HEK293 (cell line): ENCODE measurements around the gene GLCE.

Experiments
- CTCF ChIA-PET: fragments of 350-600 bp; formaldehyde crosslinking; extraction: SDS; loops from one replicate; lab custom pipeline; 2021; ENCODE audit warnings: antibody characterized with exemption; lab: Yijun Ruan, JAX
- POLR2A ChIA-PET: fragments of 300-600 bp; formaldehyde crosslinking; extraction: SDS; loops from one replicate; lab custom pipeline; 2020; ENCODE audit warnings: antibody characterized with exemption, inconsistent platforms; lab: Yijun Ruan, JAX
- H3K27ac ChIP-seq: fragments of 200-500 bp; sonication (Bioruptor generic); 2 replicates; pipeline ENCODE4 v1.5.1; 2014; ENCODE audit warnings: low read depth, low read length, control low read depth, inconsistent platforms; ENCODE audit errors: extremely low read depth
- H3K36me3 ChIP-seq, 2 experiments: fragments of 200-500 bp in 1 of 2; sonication (Bioruptor generic) in 1 of 2; 1 replicate in 1 of 2; 2 replicates in 1 of 2; pipeline ENCODE4 v1.5.1; 2014 to 2017; ENCODE audit warnings: inconsistent platforms in 2 of 2, low read length in 2 of 2; ENCODE audit not compliant: control insufficient read depth in 2 of 2, insufficient read depth in 1 of 2
- H3K4me1 ChIP-seq: fragments of 200-500 bp; sonication (Bioruptor generic); 2 replicates; pipeline ENCODE4 v1.5.1; 2014; ENCODE audit warnings: mild to moderate bottlenecking, low read length, inconsistent platforms; ENCODE audit not compliant: control insufficient read depth, insufficient read depth
- H3K4me3 ChIP-seq: 2 replicates; pipeline ENCODE4 v1.5.1; 2011; ENCODE audit warnings: low read depth, mild to moderate bottlenecking, control low read depth, low read length, moderate library complexity
- H3K9me3 ChIP-seq: fragments of 200-500 bp; sonication (Bioruptor generic); 2 replicates; pipeline ENCODE4 v1.5.1; 2014; ENCODE audit warnings: low read depth, low read length, inconsistent platforms; ENCODE audit not compliant: control insufficient read depth, insufficient read depth
- KLF10 ChIP-seq: fragments of 450-650 bp; IDR thresholded peaks from 2 replicates; pipeline ENCODE4 v1.5.1; 2018; ENCODE audit warnings: missing biosample characterization, mild to moderate bottlenecking, missing genetic modification characterization
- KLF8 ChIP-seq: fragments of 450-650 bp; formaldehyde crosslinking; IDR thresholded peaks from 2 replicates; pipeline ENCODE4 v1.5.1; 2016; ENCODE audit warnings: missing biosample characterization, missing genetic modification characterization
- ZNF121 ChIP-seq: fragments of 450-650 bp; formaldehyde crosslinking; IDR thresholded peaks from 2 replicates; pipeline ENCODE4 v1.5.1; 2016; ENCODE audit warnings: missing biosample characterization, missing genetic modification characterization
- ZNF157 ChIP-seq: fragments of 450-650 bp; formaldehyde crosslinking; IDR thresholded peaks from 2 replicates; pipeline ENCODE4 v1.5.1; 2016; ENCODE audit warnings: missing biosample characterization, missing genetic modification characterization
- ZNF211 ChIP-seq: fragments of 450-650 bp; formaldehyde crosslinking; IDR thresholded peaks from 2 replicates; pipeline ENCODE4 v1.5.1; 2016; ENCODE audit warnings: low read depth, missing biosample characterization, missing genetic modification characterization
- ZNF302 ChIP-seq: fragments of 450-650 bp; formaldehyde crosslinking; IDR thresholded peaks from 2 replicates; pipeline ENCODE4 v1.5.1; 2016; ENCODE audit warnings: missing biosample characterization, missing genetic modification characterization, low read depth
- ZNF311 ChIP-seq: fragments of 450-650 bp; formaldehyde crosslinking; IDR thresholded peaks from 2 replicates; pipeline ENCODE4 v1.5.1; 2017; ENCODE audit warnings: missing biosample characterization, missing genetic modification characterization, borderline replicate concordance
- ZNF335 ChIP-seq: fragments of 450-650 bp; formaldehyde crosslinking; conservative IDR thresholded peaks from 2 replicates; pipeline ENCODE4 v1.5.1; 2016; ENCODE audit warnings: missing biosample characterization, missing genetic modification characterization
- ZNF341 ChIP-seq: fragments of 450-650 bp; formaldehyde crosslinking; IDR thresholded peaks from 2 replicates; pipeline ENCODE4; 2016; ENCODE audit warnings: low read depth, missing biosample characterization, missing genetic modification characterization
- ZNF473 ChIP-seq: fragments of 450-650 bp; formaldehyde crosslinking; IDR thresholded peaks from 2 replicates; pipeline ENCODE4 v1.5.1; 2017; ENCODE audit warnings: missing biosample characterization, missing genetic modification characterization
- ZNF510 ChIP-seq: fragments of 450-650 bp; formaldehyde crosslinking; IDR thresholded peaks from 2 replicates; pipeline ENCODE4 v1.5.1; 2018; ENCODE audit warnings: mild to moderate bottlenecking, missing genetic modification characterization, missing biosample characterization; ENCODE audit not compliant: insufficient replicate concordance
- ZNF544 ChIP-seq: fragments of 450-650 bp; formaldehyde crosslinking; IDR thresholded peaks from 2 replicates; pipeline ENCODE4 v1.5.0; 2017; ENCODE audit warnings: missing biosample characterization, missing genetic modification characterization
- ZNF600 ChIP-seq: fragments of 450-650 bp; formaldehyde crosslinking; IDR thresholded peaks from 2 replicates; pipeline ENCODE4 v1.5.1; 2016; ENCODE audit warnings: missing biosample characterization, missing genetic modification characterization
- ZNF701 ChIP-seq: fragments of 450-650 bp; formaldehyde crosslinking; IDR thresholded peaks from 2 replicates; pipeline ENCODE4 v1.5.1; 2016; ENCODE audit warnings: missing biosample characterization, missing genetic modification characterization
- TF ChIP-seq, protein P1 (sequence below): fragments of 450-650 bp; formaldehyde crosslinking; IDR thresholded peaks from 2 replicates; pipeline ENCODE4 v1.5.1; 2016; ENCODE audit warnings: missing biosample characterization, missing genetic modification characterization
- TF ChIP-seq, protein P2 (sequence below): fragments of 450-650 bp; formaldehyde crosslinking; IDR thresholded peaks from 2 replicates; pipeline ENCODE4 v1.5.1; 2016; ENCODE audit warnings: missing biosample characterization, missing genetic modification characterization
- TF ChIP-seq, protein P3 (sequence below): fragments of 450-650 bp; formaldehyde crosslinking; IDR thresholded peaks from 2 replicates; pipeline ENCODE4 v1.5.1; 2017; ENCODE audit warnings: missing biosample characterization, missing genetic modification characterization
- TF ChIP-seq, protein P4 (sequence below): fragments of 450-650 bp; formaldehyde crosslinking; IDR thresholded peaks from 2 replicates; pipeline ENCODE4 v1.5.0; 2017; ENCODE audit warnings: missing biosample characterization, missing genetic modification characterization, borderline replicate concordance
- TF ChIP-seq, protein P5 (sequence below): fragments of 450-650 bp; formaldehyde crosslinking; IDR thresholded peaks from 2 replicates; pipeline ENCODE4 v1.5.1; 2016; ENCODE audit warnings: missing biosample characterization, missing genetic modification characterization
- TF ChIP-seq, protein P6 (sequence below): fragments of 450-650 bp; formaldehyde crosslinking; IDR thresholded peaks from 2 replicates; pipeline ENCODE4 v1.5.1; 2016; ENCODE audit warnings: missing biosample characterization, missing genetic modification characterization
- TF ChIP-seq, protein P7 (sequence below): fragments of 450-650 bp; formaldehyde crosslinking; IDR thresholded peaks from 2 replicates; pipeline ENCODE4 v1.5.1; 2016; ENCODE audit warnings: missing biosample characterization, missing genetic modification characterization

GLCE gene

DNA sequence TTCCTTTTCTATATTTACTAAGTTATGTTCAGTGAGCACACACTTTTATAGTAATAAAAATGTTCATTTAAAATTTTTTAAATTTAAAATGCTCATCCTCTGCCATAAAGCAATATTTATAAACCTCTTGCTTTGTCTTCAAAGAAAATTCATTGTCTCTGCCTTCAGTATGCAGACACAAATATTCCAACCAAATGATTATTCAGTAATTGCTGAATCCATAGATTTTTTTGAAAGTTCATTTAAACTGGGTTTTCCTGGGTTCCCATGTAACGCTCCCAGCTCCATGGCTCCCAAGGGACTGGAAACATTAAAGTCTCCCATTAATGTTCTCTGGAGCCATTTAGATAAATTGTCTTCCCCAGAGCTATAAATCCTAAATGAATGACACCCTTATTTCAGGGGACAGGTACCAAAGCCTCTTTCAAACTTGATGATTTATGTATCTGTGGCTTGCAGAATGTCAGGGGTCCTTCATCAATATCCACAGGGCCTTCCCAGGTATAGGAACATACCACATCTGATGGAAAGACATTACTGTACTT, 15.2 kb upstream of the GLCE start:
- H3K4me1 ChIP-seq, result peaks cover 43% of the 10 kb centered on the region
- peak overlapping the region; percentile 70 for H3K27ac ChIP-seq
- ChIA-PET POLR2A (interaction anchor here (0.6 to 1.7 kb wide), 3 partner anchors 8 to 67 kb away, joined by 4 to 20 read pairs (median 4); partner anchors contain the start of gene GLCE), CTCF (interaction anchor here (0.5 to 1.7 kb wide), 5 partner anchors 9 to 254 kb away, joined by 3 to 7 read pairs (median 5); no protein-coding TSS in a partner anchor)
- H3K4me3 ChIP-seq, result no peak overlapping the region
- H3K36me3 ChIP-seq, result no peaks in the 10 kb centered on the region
- H3K9me3 ChIP-seq, result no peaks in the 10 kb centered on the region
- TF ChIP-seq, protein P1, sequence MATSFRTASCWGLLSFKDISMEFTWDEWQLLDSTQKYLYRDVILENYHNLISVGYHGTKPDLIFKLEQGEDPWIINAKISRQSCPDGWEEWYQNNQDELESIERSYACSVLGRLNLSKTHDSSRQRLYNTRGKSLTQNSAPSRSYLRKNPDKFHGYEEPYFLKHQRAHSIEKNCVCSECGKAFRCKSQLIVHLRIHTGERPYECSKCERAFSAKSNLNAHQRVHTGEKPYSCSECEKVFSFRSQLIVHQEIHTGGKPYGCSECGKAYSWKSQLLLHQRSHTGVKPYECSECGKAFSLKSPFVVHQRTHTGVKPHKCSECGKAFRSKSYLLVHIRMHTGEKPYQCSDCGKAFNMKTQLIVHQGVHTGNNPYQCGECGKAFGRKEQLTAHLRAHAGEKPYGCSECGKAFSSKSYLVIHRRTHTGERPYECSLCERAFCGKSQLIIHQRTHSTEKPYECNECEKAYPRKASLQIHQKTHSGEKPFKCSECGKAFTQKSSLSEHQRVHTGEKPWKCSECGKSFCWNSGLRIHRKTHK, result no peak
- TF ChIP-seq ZNF510 (tag by site-specific recombination) (no peak), ZNF211 (tag by site-specific recombination) (no peak), ZNF544 (tag by site-specific recombination) (no peak), ZNF157 (tag by site-specific recombination) (no peak), ZNF701 (tag by site-specific recombination) (no peak), ZNF302 (no peak), ZNF600 (tag by site-specific recombination) (no peak), ZNF121 (tag by site-specific recombination) (no peak), ZNF473 (no peak), ZNF311 (tag by site-specific recombination) (no peak), KLF10 (tag by site-specific recombination) (peak; percentile 29; the same call in 1 of the 2 replicates), ZNF341 (tag by site-specific recombination) (peak; percentile 6; the same call in 1 of the 2 replicates), KLF8 (tag by site-specific recombination) (no peak), ZNF335 (tag by site-specific recombination) (0 out of 2 replicates have a peak, but pooled peaks have one; percentile 40)
- TF ChIP-seq, protein P2, sequence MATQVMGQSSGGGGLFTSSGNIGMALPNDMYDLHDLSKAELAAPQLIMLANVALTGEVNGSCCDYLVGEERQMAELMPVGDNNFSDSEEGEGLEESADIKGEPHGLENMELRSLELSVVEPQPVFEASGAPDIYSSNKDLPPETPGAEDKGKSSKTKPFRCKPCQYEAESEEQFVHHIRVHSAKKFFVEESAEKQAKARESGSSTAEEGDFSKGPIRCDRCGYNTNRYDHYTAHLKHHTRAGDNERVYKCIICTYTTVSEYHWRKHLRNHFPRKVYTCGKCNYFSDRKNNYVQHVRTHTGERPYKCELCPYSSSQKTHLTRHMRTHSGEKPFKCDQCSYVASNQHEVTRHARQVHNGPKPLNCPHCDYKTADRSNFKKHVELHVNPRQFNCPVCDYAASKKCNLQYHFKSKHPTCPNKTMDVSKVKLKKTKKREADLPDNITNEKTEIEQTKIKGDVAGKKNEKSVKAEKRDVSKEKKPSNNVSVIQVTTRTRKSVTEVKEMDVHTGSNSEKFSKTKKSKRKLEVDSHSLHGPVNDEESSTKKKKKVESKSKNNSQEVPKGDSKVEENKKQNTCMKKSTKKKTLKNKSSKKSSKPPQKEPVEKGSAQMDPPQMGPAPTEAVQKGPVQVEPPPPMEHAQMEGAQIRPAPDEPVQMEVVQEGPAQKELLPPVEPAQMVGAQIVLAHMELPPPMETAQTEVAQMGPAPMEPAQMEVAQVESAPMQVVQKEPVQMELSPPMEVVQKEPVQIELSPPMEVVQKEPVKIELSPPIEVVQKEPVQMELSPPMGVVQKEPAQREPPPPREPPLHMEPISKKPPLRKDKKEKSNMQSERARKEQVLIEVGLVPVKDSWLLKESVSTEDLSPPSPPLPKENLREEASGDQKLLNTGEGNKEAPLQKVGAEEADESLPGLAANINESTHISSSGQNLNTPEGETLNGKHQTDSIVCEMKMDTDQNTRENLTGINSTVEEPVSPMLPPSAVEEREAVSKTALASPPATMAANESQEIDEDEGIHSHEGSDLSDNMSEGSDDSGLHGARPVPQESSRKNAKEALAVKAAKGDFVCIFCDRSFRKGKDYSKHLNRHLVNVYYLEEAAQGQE (tag by site-specific recombination), result no peak
- TF ChIP-seq, protein P3, sequence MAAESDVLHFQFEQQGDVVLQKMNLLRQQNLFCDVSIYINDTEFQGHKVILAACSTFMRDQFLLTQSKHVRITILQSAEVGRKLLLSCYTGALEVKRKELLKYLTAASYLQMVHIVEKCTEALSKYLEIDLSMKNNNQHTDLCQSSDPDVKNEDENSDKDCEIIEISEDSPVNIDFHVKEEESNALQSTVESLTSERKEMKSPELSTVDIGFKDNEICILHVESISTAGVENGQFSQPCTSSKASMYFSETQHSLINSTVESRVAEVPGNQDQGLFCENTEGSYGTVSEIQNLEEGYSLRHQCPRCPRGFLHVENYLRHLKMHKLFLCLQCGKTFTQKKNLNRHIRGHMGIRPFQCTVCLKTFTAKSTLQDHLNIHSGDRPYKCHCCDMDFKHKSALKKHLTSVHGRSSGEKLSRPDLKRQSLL (tag by site-specific recombination), result no peak
- TF ChIP-seq, protein P4, sequence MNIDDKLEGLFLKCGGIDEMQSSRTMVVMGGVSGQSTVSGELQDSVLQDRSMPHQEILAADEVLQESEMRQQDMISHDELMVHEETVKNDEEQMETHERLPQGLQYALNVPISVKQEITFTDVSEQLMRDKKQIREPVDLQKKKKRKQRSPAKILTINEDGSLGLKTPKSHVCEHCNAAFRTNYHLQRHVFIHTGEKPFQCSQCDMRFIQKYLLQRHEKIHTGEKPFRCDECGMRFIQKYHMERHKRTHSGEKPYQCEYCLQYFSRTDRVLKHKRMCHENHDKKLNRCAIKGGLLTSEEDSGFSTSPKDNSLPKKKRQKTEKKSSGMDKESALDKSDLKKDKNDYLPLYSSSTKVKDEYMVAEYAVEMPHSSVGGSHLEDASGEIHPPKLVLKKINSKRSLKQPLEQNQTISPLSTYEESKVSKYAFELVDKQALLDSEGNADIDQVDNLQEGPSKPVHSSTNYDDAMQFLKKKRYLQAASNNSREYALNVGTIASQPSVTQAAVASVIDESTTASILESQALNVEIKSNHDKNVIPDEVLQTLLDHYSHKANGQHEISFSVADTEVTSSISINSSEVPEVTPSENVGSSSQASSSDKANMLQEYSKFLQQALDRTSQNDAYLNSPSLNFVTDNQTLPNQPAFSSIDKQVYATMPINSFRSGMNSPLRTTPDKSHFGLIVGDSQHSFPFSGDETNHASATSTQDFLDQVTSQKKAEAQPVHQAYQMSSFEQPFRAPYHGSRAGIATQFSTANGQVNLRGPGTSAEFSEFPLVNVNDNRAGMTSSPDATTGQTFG, result no peak
- TF ChIP-seq, protein P5, sequence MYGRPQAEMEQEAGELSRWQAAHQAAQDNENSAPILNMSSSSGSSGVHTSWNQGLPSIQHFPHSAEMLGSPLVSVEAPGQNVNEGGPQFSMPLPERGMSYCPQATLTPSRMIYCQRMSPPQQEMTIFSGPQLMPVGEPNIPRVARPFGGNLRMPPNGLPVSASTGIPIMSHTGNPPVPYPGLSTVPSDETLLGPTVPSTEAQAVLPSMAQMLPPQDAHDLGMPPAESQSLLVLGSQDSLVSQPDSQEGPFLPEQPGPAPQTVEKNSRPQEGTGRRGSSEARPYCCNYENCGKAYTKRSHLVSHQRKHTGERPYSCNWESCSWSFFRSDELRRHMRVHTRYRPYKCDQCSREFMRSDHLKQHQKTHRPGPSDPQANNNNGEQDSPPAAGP, result peak; percentile 11; the same call in 1 of the 2 replicates
- TF ChIP-seq, protein P6, sequence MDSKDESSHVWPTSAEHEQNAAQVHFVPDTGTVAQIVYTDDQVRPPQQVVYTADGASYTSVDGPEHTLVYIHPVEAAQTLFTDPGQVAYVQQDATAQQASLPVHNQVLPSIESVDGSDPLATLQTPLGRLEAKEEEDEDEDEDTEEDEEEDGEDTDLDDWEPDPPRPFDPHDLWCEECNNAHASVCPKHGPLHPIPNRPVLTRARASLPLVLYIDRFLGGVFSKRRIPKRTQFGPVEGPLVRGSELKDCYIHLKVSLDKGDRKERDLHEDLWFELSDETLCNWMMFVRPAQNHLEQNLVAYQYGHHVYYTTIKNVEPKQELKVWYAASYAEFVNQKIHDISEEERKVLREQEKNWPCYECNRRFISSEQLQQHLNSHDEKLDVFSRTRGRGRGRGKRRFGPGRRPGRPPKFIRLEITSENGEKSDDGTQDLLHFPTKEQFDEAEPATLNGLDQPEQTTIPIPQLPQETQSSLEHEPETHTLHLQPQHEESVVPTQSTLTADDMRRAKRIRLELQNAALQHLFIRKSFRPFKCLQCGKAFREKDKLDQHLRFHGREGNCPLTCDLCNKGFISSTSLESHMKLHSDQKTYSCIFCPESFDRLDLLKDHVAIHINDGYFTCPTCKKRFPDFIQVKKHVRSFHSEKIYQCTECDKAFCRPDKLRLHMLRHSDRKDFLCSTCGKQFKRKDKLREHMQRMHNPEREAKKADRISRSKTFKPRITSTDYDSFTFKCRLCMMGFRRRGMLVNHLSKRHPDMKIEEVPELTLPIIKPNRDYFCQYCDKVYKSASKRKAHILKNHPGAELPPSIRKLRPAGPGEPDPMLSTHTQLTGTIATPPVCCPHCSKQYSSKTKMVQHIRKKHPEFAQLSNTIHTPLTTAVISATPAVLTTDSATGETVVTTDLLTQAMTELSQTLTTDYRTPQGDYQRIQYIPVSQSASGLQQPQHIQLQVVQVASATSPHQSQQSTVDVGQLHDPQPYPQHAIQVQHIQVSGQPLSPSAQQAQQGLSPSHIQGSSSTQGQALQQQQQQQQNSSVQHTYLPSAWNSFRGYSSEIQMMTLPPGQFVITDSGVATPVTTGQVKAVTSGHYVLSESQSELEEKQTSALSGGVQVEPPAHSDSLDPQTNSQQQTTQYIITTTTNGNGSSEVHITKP (tag by site-specific recombination), result no peak
- TF ChIP-seq, protein P7, sequence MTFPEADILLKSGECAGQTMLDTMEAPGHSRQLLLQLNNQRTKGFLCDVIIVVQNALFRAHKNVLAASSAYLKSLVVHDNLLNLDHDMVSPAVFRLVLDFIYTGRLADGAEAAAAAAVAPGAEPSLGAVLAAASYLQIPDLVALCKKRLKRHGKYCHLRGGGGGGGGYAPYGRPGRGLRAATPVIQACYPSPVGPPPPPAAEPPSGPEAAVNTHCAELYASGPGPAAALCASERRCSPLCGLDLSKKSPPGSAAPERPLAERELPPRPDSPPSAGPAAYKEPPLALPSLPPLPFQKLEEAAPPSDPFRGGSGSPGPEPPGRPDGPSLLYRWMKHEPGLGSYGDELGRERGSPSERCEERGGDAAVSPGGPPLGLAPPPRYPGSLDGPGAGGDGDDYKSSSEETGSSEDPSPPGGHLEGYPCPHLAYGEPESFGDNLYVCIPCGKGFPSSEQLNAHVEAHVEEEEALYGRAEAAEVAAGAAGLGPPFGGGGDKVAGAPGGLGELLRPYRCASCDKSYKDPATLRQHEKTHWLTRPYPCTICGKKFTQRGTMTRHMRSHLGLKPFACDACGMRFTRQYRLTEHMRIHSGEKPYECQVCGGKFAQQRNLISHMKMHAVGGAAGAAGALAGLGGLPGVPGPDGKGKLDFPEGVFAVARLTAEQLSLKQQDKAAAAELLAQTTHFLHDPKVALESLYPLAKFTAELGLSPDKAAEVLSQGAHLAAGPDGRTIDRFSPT (tag by site-specific recombination), result no peak
